GM21825 (cell line): ENCODE data around the gene MYO7B.

ENCODE experiments used
- ATAC-seq: cut with Tn5 transposase; IDR thresholded peaks from one replicate; pipeline ENCODE4 v1.9.1; 2021; ENCODE audit warnings: mild to moderate bottlenecking, moderate library complexity; ENCODE audit not compliant: unreplicated experiment

Gene MYO7B

DNA sequence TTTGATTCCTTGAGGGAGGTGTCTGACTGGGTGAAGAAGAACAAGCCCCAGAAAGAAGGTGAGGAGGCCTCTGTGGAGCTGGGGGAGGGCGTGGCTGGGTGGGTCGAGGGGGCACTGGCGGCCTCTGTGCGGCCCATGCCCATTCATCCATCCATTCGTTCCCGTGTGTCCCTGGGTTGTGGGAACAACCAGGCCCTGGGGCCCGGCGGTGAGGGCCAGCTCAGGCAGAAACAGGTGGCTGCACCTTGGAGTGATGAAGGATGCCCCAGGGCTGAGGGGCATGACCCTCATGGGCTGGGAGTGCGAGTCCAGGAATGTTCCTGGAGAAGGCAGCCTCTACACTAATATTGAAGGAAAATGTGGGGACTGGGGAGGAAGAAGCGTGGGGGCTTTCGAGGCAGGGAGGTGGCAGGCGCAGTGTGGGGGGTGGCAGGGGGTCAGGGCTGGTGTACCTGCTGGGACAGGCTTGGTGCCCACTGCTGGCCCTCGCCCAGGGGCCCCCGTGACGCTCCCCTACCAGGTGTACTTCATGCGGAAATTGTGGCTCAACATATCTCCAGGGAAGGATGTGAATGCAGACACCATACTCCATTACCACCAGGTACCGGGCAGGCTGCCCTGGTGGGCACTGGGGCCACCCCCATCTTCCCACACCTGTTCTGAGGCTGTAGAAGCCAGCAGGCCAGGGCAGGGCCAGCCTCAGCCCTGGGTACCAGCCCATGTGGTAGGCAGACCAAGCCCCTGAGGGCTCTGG lies 99.3 kb downstream of the MYO7B start:
- no peak for ATAC-seq

- no peak for ATAC-seq
Observed at GRCh38 chr2:127635380-127636237, 100.1 kb downstream of the MYO7B start.

DNA sequence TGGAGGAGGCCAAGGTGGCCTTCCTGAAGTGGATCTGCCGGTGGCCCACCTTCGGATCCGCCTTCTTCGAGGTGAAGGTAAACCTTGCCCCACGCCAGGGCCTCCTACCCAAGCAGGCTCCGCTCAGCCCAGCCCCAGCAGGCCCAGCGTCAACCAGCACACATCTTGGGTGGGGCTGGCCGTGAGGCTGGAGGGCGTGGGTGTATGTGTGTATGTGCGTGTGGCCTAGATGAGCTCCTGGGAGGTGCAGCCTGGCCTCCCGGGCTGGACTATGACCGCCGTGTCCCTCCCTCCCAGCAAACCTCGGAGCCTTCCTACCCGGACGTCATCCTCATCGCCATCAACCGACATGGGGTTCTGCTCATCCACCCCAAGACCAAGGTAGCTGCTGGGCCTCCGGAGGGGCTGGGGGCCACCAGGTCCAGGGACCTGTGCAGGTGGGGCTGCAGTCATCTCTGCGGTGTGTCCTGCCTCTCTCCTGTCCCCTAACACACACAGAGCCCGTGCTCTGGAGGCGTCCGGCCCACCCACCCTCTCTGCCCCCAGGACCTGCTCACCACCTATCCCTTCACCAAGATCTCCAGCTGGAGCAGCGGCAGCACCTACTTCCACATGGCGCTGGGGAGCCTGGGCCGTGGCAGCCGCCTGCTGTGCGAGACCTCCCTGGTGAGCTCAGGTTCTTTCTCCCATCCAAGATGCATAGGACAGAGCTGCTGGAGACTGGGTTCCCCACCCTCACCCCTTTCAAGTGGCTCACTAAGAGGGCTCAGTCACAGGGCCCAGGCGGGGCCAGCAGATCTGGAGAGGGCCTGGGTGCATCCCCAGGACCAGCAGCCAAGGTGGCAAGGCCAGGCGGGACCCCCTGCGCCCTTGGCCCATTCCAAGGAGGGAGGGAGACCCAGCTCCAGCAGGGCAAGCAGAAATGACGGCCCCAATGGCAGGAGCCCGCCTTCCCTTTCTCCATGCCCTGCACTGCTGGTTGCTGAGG lies 101.1 kb downstream of the MYO7B start:
- ATAC-seq: no peak

DNA sequence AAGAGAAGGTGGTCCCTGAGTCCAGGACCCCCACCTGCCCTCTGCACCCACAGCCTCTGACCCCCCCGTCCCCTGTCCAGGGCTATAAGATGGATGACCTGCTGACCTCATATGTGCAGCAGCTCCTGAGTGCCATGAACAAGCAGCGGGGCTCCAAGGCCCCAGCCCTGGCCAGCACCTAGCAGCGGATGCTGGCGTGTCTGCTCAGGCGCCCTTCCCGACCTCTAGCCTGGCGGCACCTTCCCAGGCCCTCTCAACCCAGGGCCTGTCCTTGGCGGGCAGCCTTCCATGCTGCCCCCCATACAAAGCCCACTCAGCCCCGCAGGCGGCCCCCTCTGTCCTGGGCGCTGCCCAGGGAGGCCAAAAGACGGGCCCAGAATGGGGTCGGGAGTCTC lies 101.8 kb downstream of the MYO7B start:
- no peak for ATAC-seq

DNA sequence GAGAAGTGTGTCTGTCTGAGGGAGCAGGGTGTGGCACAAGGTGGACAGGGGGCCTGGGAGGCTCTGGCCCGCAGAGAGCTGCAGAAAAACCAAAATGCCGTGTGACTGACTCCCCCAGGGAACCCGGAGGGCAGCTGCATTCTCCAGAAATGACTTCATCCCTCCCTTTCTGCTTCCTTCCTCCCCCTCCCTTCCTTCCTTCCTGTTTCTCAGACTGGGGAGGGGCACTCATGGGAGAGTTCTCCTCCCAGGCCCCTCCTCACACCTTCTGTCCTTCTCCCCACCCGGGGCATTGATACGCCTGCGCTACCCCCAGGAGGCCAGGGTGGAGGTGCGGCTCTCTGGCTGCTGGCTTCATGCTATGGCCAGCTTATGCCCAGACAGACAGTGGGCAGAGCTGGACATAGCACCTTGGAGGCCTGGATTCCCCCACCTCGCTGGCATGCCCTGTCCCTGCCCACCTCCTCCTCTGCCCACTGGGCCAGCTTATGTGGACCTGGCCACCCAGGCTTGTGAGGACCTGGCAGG lies 102.3 kb downstream of the MYO7B start:
- ATAC-seq: no peak

GRCh38 chr2:127638361-127639110 lies 103.1 kb downstream of the MYO7B start:
- no peak for ATAC-seq

GRCh38 chr2:127639111-127639474 lies 103.6 kb downstream of the MYO7B start:
- ATAC-seq: no peak

DNA sequence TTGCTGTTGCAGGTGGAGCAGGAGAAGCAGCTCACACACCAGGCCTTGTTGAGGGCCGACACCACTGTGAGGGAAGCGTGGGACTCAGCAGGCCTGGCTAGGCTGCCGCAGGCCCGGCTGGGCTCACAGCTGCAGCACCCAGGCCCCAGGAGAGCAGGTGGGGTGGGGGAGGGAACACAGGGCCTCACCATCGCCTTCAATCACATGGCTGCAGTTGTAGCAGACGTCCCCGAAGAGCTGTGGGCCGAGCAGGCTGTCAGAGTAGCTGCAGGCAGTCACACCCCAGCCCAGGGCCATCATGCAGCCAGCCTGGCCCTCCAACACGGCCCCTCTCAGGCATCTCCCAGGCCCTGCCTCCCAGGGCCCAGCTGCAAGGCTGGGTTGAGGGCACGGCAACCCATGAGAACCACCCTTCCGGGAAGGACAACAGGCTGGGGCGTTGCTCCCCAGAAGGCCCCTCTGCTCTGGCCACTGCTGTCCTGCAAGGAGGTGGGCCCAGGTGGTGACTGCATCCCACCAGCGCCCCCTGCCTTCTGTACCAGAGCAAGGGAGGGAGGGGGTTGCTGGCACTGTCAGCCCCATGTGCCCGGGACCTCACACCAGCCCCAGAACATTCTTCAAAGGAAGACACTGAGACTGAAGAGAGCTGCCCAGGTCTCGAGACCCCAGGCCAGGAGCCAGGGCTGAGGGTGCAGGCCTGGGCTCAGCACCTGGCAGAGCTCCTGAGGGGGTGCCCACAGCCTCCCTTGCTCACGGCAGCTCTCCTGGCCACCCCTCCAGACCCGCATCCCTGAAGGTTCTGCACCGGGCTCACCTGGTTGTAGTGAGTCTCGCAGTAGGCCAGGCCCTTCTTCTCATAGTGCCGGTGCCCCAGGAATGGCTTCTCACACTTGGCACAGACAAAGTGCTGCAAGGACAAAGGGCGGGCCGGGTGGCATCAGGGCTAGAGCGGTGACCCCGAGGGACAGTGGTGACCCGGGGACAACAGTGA lies 104.9 kb downstream of the MYO7B start:
- ATAC-seq: no peak

- ATAC-seq: no peak
Observed at GRCh38 chr2:127641133-127641532, 105.7 kb downstream of the MYO7B start.

- no peak for ATAC-seq
Observed at GRCh38 chr2:127641846-127642507, 106.5 kb downstream of the MYO7B start.

DNA sequence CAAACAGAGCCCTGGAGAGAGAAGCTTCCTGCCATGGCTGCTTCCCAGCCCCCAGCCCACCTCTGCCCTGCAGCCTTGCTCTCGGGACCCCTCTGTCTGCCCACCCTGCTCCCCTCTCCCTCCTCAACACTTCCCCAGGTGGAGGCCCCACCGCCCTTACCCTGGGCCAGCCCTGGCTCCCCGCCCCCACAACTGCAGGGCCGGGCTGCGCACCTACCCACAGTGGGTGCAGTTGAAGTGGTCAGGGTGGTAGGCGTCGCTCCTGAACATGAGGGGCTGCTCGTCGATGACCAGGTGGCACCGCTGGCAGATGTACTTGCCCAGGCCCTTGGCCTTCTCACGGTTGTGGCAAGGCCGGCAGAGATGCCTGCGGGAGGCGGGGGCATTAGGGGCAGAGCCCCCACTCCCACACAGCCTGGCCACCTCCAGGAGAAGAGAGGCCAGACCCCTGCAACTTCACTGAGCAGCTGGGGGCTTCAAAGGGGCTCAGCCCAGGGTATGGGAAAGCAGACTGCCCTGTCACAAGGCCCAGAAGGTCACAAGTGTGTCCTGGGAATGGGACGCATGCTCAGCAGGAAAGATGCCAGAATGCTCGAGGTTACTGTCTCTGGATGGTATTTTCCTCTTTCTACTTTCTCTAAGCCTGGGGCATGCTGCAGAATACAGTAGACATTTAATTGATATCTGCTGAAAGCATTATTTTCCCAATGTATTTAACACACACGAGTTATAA lies 107.4 kb downstream of the MYO7B start:
- ATAC-seq: no peak

GRCh38 chr2:127643439-127644065 lies 108.1 kb downstream of the MYO7B start:
- ATAC-seq: no peak

- no peak for ATAC-seq
Observed at GRCh38 chr2:127644066-127645025, 108.9 kb downstream of the MYO7B start.

DNA sequence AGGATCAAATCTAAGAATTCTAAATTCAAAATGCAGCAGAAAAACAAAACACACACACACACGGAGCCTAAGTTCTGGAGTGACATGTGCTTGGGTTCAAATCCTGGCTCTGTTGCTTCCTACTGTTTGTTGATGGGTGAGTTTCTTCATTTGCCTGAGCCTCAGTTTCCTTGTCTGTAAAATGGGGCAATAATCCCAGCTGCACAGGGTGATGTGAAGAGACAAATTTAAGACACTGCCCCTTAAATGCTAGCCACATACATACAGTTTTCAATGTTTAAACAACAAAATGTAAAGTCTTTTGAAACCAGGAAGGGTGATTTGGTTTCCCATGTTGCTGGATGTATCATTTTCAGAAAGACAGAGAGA lies 109.5 kb downstream of the MYO7B start:
- ATAC-seq: no peak

DNA sequence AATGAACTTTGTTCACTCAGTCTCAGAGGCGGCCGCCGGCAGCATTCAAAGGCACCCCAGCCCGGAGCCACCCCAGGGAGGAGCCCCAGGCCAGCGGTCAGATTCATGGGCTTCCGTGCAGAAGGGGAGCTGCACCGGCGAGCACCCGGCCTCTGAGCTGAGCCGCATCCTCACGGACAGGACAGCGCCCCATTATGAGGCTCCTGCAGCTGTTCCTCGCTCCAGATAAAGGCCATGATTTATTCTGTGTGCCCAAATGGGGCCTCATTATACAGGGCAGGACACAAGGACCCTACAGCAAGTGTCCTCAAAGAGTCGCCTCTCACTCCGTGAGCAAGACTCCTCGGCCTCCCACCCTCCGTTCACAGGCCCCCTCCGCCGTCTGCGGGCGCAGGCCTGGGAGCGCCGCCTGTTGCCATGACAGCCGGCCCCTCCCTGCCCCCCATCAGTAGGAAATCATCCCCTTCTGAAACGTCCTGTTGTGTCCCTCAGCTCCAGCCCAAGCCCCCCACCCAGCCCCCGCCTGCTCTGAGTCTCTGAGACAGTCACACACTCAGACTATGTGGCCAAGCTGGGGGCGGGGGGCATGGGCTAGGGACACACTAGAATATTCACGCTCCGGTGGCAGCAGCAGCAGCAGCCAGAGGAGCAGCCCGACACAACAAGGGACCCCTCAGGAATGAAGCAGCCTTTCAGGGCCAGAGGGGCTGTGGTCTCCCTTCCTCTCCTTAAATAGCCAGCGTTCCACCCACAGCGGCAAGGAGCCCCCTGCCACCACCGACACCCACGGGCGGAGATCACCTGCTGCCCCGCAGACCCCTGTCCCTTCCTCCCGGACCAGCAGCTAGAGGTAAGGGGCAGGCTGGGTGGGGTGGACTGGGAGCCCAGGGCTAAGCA lies 110.2 kb downstream of the MYO7B start, which contains the start of gene GPR17:
Gene GPR17 (plus strand): TSS at position 759 of the 897 bp plus-strand sequence. CDS start 4,583 bp downstream, outside the sequence.
- ATAC-seq: no peak
